Skeletal muscle tissue (tissue), 4 donors: ENCODE data around the gene LSM3. TPM values are rescaled to one million over a fixed set of nuclear protein-coding genes. Genes with fewer than 3 reads are reported as not detected.

Source experiments
- H3K27ac ChIP-seq: one replicate; pipeline ENCODE4 v1.7.0; 2013; ENCODE audit warnings: mild to moderate bottlenecking, low read depth, low read length, inconsistent platforms
- H3K27me3 ChIP-seq, 3 donors: one replicate each; pipeline ENCODE4 v1.7.0; 2013; ENCODE audit warnings: low read length in 3 of 3; ENCODE audit not compliant: control insufficient read depth in 3 of 3, insufficient read depth in 3 of 3
- H3K36me3 ChIP-seq, 3 donors: one replicate each; pipeline ENCODE4 v1.7.0; 2013; ENCODE audit warnings: low read length in 3 of 3; ENCODE audit not compliant: control insufficient read depth in 3 of 3, insufficient read depth in 3 of 3
- H3K4me1 ChIP-seq, 3 donors: one replicate each; pipeline ENCODE4 v1.7.0; 2013; ENCODE audit warnings: low read length in 3 of 3, mild to moderate bottlenecking in 3 of 3; ENCODE audit not compliant: control insufficient read depth in 3 of 3, insufficient read depth in 3 of 3
- H3K4me3 ChIP-seq, 3 donors: one replicate each; pipeline ENCODE4 v1.7.0; 2013; ENCODE audit warnings: low read length in 3 of 3
- H3K9ac ChIP-seq, 3 donors: one replicate each; pipeline ENCODE4 v1.7.0; 2013; ENCODE audit warnings: low read length in 3 of 3, mild to moderate bottlenecking in 3 of 3, moderate library complexity in 2 of 3, low read depth in 1 of 3
- H3K9me3 ChIP-seq, 3 donors: one replicate each; pipeline ENCODE4 v1.7.0; 2013; ENCODE audit warnings: low read length in 3 of 3; ENCODE audit not compliant: control insufficient read depth in 3 of 3
- total RNA-seq: library from RNA; depleted of rRNA; stranded (reverse); fragments of >200 nt; gene quantifications from one replicate; pipeline ENCODE4 v1.2.3, GENCODE V29; 2014
- donor health status: Osteomylitis.

LSM3 gene
- total RNA-seq, 1 donor from 2014 or later: 14.6 TPM

GRCh38 chr3:14141602-14142341, 36.8 kb upstream of the LSM3 start:
- H3K27me3 ChIP-seq: no peaks in the 10 kb centered on the region
- H3K9me3 ChIP-seq: no peaks in the 10 kb centered on the region
- peaks cover 43 to 65% (median 50%) of the 10 kb centered on the region in 3 donors for H3K4me1 ChIP-seq
- no peak overlapping the region for H3K4me3 ChIP-seq
- no peak overlapping the region for H3K9ac ChIP-seq
- H3K36me3 ChIP-seq: peaks cover 34 to 48% (median 45%) of the 10 kb centered on the region in 3 donors
- H3K27ac ChIP-seq: peak overlapping the region; percentile 23

DNA sequence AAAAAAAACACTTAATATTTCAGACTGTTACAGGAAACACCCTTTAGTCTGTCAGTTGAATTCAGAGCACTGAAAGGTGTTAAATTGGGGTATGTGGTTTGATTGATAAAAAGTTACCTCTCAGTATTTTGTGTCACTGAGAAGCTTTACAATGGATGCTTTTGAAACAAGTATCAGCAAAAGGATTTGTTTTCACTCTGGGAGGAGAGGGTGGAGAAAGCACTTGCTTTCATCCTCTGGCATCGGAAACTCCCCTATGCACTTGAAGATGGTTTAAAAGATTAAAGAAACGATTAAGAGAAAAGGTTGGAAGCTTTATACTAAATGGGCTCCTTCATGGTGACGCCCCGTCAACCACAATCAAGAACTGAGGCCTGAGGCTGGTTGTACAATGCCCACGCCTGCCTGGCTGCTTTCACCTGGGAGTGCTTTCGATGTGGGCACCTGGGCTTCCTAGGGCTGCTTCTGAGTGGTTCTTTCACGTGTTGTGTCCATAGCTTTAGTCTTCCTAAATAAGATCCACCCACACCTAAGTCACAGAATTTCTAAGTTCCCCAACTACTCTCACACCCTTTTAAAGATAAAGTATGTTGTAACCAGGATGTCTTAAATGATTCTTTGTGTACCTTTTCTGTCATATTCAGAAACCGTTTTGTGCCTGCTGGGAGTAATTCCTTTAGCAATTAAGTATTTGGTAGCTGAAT, 35.9 kb upstream of the LSM3 start:
- Histone ChIP-seq H3K27me3 (no peaks in the 10 kb centered on the region), H3K9ac (no peak overlapping the region), H3K4me1 (peaks cover 36 to 56% (median 40%) of the 10 kb centered on the region in 3 donors), H3K9me3 (no peaks in the 10 kb centered on the region), H3K27ac (peak overlapping the region; percentile 46), H3K4me3 (no peak overlapping the region), H3K36me3 (peaks cover 42 to 56% (median 50%) of the 10 kb centered on the region in 3 donors)

- Histone ChIP-seq H3K27me3 (no peaks in the 10 kb centered on the region), H3K9ac (peak overlapping the region in 1 of 3 donors; percentile 46), H3K4me3 (peak overlapping the region in 1 of 3 donors; percentile 57), H3K36me3 (peaks cover 47 to 58% (median 55%) of the 10 kb centered on the region in 3 donors), H3K9me3 (no peaks in the 10 kb centered on the region), H3K4me1 (peaks cover 27 to 48% (median 34%) of the 10 kb centered on the region in 3 donors), H3K27ac (peak overlapping the region; percentile 83)
Observed at GRCh38 chr3:14143271-14144225, 35.1 kb upstream of the LSM3 start.

DNA sequence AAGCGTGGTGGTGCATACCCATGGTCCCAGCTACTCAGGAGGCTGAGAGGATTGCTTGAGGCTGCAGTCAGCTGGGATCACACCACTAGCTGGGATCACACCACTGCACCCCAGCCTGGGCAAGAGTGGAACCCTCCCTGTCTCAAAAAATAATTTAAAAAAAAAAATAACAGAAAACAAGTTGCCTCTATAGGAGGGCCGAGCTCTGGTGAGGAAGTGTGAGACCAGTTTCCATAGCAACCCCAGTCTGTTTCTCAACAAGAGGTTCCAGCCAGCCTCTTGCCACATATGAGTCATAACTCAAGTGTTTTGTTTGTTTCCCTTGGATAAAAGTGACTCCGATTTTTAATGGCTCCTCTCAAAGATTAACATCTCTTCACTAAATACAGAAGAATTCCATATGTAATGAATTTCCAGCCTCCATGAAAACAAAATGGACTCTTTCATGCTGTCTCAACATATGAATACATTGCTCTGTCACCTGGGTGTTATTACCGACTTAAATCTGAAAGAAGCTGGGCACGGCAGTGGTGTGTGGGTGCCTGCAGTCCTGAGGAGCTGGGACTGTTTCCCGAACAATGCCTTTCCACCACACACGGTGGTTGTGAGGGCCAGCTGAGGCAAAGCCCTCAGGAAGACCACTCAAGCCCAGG, 34.1 kb upstream of the LSM3 start:
- peak overlapping the region; percentile 27 to 46 (median 39) for H3K9ac ChIP-seq
- peak overlapping the region in 2 of 3 donors; percentile 22 to 57 for H3K4me3 ChIP-seq
- H3K27me3 ChIP-seq: no peaks in the 10 kb centered on the region
- H3K36me3 ChIP-seq: peaks cover 40 to 51% (median 47%) of the 10 kb centered on the region in 3 donors
- no peaks in the 10 kb centered on the region for H3K9me3 ChIP-seq
- H3K4me1 ChIP-seq: peaks cover 27 to 40% (median 34%) of the 10 kb centered on the region in 3 donors
- peak overlapping the region; percentile 83 for H3K27ac ChIP-seq

- Histone ChIP-seq H3K36me3 (peaks cover 38 to 49% (median 43%) of the 10 kb centered on the region in 3 donors), H3K4me3 (no peak overlapping the region), H3K4me1 (peaks cover 27 to 38% (median 34%) of the 10 kb centered on the region in 3 donors), H3K9me3 (no peaks in the 10 kb centered on the region), H3K9ac (peak overlapping the region; percentile 27 to 39 (median 33)), H3K27ac (peak overlapping the region; percentile 83), H3K27me3 (no peaks in the 10 kb centered on the region)
Observed at GRCh38 chr3:14145236-14145635, 33.4 kb upstream of the LSM3 start.

DNA sequence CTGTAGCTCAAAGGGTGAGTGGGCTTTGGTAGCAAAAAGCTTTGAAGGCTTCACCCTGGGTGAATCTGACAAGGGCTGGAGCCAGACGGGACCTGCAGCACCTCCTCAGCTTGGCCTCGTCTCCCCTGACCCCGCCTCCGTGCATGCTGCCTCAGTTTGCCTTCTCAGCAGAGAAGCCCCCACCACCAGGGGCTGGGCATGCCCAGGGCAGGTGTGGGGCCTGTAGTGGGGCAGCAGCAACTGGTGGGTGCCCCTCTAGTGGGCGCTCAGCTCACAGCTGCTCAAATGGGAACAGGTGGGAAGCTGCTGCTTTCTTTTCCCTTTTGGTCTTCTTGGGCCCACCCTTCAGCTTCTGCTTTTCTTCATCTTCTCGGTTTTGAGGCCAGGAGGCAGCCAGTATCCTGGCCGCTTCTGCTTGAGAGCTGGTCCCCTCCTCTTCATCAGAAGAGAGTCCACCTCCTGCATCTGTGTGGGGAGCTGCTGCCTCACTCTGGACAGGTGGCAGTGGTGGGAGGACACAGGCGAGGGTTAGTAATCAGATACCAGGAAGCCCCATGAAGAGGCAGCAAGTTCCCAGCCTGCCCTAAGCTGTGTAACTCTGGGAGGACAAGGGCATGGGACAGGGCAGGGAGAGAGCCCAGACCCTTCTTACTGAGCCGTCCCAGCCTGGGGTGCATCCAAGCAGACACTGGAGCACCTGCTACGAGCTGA, 32.8 kb upstream of the LSM3 start:
- peak overlapping the region in 1 of 3 donors; percentile 33 for H3K9ac ChIP-seq
- H3K4me1 ChIP-seq: peaks cover 27 to 38% (median 33%) of the 10 kb centered on the region in 3 donors

GRCh38 chr3:14146381-14147065, 32.1 kb upstream of the LSM3 start:
- Histone ChIP-seq H3K27ac (no peak overlapping the region), H3K27me3 (no peaks in the 10 kb centered on the region), H3K9ac (no peak overlapping the region), H3K4me1 (peaks cover 27 to 33% (median 27%) of the 10 kb centered on the region in 3 donors), H3K36me3 (peaks cover 38 to 50% (median 46%) of the 10 kb centered on the region in 3 donors), H3K4me3 (no peak overlapping the region), H3K9me3 (no peaks in the 10 kb centered on the region)

More for the DNA sequence above, 32.8 kb upstream of the LSM3 start:
- H3K36me3 ChIP-seq: peaks cover 37 to 50% (median 42%) of the 10 kb centered on the region in 3 donors
- H3K4me3 ChIP-seq: no peak overlapping the region
- peak overlapping the region; percentile 83 for H3K27ac ChIP-seq
- H3K9me3 ChIP-seq: no peaks in the 10 kb centered on the region
- no peaks in the 10 kb centered on the region for H3K27me3 ChIP-seq

GRCh38 chr3:14147066-14147435, 31.6 kb upstream of the LSM3 start:
- Histone ChIP-seq H3K9me3 (no peaks in the 10 kb centered on the region), H3K4me3 (no peak overlapping the region), H3K27me3 (no peaks in the 10 kb centered on the region), H3K4me1 (peaks cover 22 to 28% (median 27%) of the 10 kb centered on the region in 3 donors), H3K27ac (no peak overlapping the region), H3K9ac (no peak overlapping the region), H3K36me3 (peaks cover 38 to 50% (median 47%) of the 10 kb centered on the region in 3 donors)
